Endodermal cell (in vitro differentiated cells): Measurements from ENCODE around the gene KRTAP12-1. TPM values are rescaled to one million over a fixed set of nuclear protein-coding genes. Genes with fewer than 3 reads are reported as not detected.
"Not testable (repeated sequence)": the region's sequence is repeated elsewhere in the genome, so short reads cannot be mapped to it uniquely, and the experiment has no call there.

ENCODE experiments used
- DNase-seq: peaks from one replicate; pipeline ENCODE4 v3.0.0-alpha.2; 2017
- H3K27ac ChIP-seq: 2 replicates; pipeline ENCODE4 v1.5.1; 2013; ENCODE audit warnings: mild to moderate bottlenecking, low read depth, low read length, moderate library complexity
- H3K27me3 ChIP-seq: 2 replicates; pipeline ENCODE4 v1.6.1; 2013; ENCODE audit warnings: mild to moderate bottlenecking, low read length, moderate library complexity; ENCODE audit not compliant: insufficient read depth, control insufficient read depth, poor library complexity, severe bottlenecking
- H3K36me3 ChIP-seq: 2 replicates; pipeline ENCODE4 v1.7.0; 2013; ENCODE audit warnings: mild to moderate bottlenecking, low read length, moderate library complexity; ENCODE audit not compliant: control insufficient read depth, insufficient read depth
- H3K4me1 ChIP-seq: one replicate; pipeline ENCODE4 v1.7.0; 2013; ENCODE audit warnings: low read length; ENCODE audit not compliant: control insufficient read depth, insufficient read depth
- H3K4me3 ChIP-seq: 2 replicates; pipeline ENCODE4 v1.5.1; 2013; ENCODE audit warnings: mild to moderate bottlenecking, low read length, moderate library complexity
- H3K9ac ChIP-seq: 2 replicates; pipeline ENCODE4 v1.6.1; 2013; ENCODE audit warnings: mild to moderate bottlenecking, low read length, moderate library complexity; ENCODE audit not compliant: poor library complexity, severe bottlenecking; ENCODE audit errors: extremely low read depth
- H3K9me3 ChIP-seq: 2 replicates; pipeline ENCODE4 v1.6.1; 2013; ENCODE audit warnings: mild to moderate bottlenecking, low read length, moderate library complexity; ENCODE audit not compliant: control insufficient read depth
- H3K27ac Mint-ChIP-seq: 2 replicates; pipeline ENCODE4 v1.8.0; 2020; ENCODE audit warnings: mixed read lengths
- H3K27me3 Mint-ChIP-seq: 2 replicates; pipeline ENCODE4 v1.8.0; 2021; ENCODE audit warnings: mild to moderate bottlenecking, mixed read lengths; ENCODE audit not compliant: insufficient read depth
- H3K36me3 Mint-ChIP-seq: 2 replicates; pipeline ENCODE4 v1.8.0; 2020; ENCODE audit warnings: low read depth, mixed read lengths
- H3K4me1 Mint-ChIP-seq: 2 replicates; pipeline ENCODE4 v1.8.0; 2020; ENCODE audit warnings: mixed read lengths
- H3K4me3 Mint-ChIP-seq: 2 replicates; pipeline ENCODE4 v1.8.0; 2020; ENCODE audit warnings: mild to moderate bottlenecking, moderate library complexity, mixed read lengths
- H3K9me3 Mint-ChIP-seq: 2 replicates; pipeline ENCODE4 v1.8.0; 2020; ENCODE audit warnings: mild to moderate bottlenecking, mixed read lengths
- CTCF ChIP-seq: fragments of 200-600 bp; sonication (generic); conservative IDR thresholded peaks from 2 replicates; pipeline ENCODE4 v1.5.0; 2021; ENCODE audit warnings: antibody characterized with exemption, mild to moderate bottlenecking
- WGBS, 2 experiments: methylation state at CpG; one replicate each; pipeline versions ENCODE4 v1.1.5 to v1.1.7; 2013; ENCODE audit warnings: missing lambda C conversion rate in 2 of 2, mixed read lengths in 1 of 2; ENCODE audit not compliant: insufficient coverage in 1 of 2, insufficient read length in 1 of 2; 5-methylcytosine and 5-hydroxymethylcytosine counted together
- total RNA-seq, 2 donors: library from RNA; stranded (reverse); fragmentation: NEBNext Ultra II Directional in 1 of 2; extraction: Animal tissue kit (Norgen Biotek cat#: 25700) in 1 of 2; gene quantifications; 2 replicates in 1 of 2; 3 replicates in 1 of 2; pipeline ENCODE4 v1.2.1, GENCODE V29; 2021

The KRTAP12-1 gene
- total RNA-seq, 2 donors from 2014 or later: not detected

- Mint-ChIP-seq H3K4me3 (no peak overlapping the region), H3K9me3 (peaks cover 17% of the 10 kb centered on the region), H3K4me1 (peaks cover 38% of the 10 kb centered on the region), H3K27me3 (peaks cover 13% of the 10 kb centered on the region), H3K27ac (no peak overlapping the region), H3K36me3 (peaks cover 4% of the 10 kb centered on the region)
- H3K36me3 ChIP-seq: no peaks in the 10 kb centered on the region
- H3K9ac ChIP-seq: no peak overlapping the region
- no peak for TF ChIP-seq CTCF
- DNase-seq: no peak
- H3K4me3 ChIP-seq: no peak overlapping the region
- H3K27ac ChIP-seq: no peak overlapping the region
- 60 to 71% methylated on average over 1 to 2 of the region's 2 CpGs for WGBS, 2 experiments
- peaks cover 21% of the 10 kb centered on the region for H3K9me3 ChIP-seq
- H3K27me3 ChIP-seq: no peaks in the 10 kb centered on the region
- no peaks in the 10 kb centered on the region for H3K4me1 ChIP-seq
Observed at GRCh38 chr21:44692798-44693512, 11.0 kb upstream of the KRTAP12-1 start.

DNA sequence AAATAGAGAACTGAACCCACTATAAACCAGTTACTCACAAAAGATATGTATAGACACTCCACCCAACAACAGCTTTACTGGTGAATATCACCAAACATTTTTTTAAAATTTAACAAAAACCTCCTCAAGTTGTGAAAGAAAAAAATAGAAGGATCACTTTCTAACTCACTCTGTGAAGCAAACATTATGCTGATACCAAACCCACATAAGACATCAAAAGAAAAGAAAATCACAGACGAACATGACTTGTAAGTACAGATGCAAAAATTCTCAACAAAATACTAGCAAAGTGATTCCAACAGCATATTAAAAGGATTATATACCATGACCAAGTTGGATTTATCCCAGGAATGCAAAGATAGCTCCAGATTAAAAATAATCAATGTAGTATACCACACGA lies 9.7 kb upstream of the KRTAP12-1 start:
- no peak overlapping the region for H3K27ac Mint-ChIP-seq
- peaks cover 21% of the 10 kb centered on the region for H3K9me3 ChIP-seq
- no peaks in the 10 kb centered on the region for H3K36me3 ChIP-seq
- H3K27ac ChIP-seq: no peak overlapping the region
- H3K27me3 ChIP-seq: no peaks in the 10 kb centered on the region
- H3K4me3 ChIP-seq: no peak overlapping the region
- no peak overlapping the region for H3K9ac ChIP-seq
- no peak for TF ChIP-seq CTCF
- peaks cover 4% of the 10 kb centered on the region for H3K36me3 Mint-ChIP-seq
- DNase-seq: no peak
- WGBS, 2 experiments: 83 to 89% methylated on average over 2 of the region's 2 CpGs
- no peak overlapping the region for H3K4me3 Mint-ChIP-seq
- peaks cover 17% of the 10 kb centered on the region for H3K9me3 Mint-ChIP-seq
- peaks cover 12% of the 10 kb centered on the region for H3K4me1 ChIP-seq
- peaks cover 8% of the 10 kb centered on the region for H3K27me3 Mint-ChIP-seq
- peaks cover 40% of the 10 kb centered on the region for H3K4me1 Mint-ChIP-seq

- not testable (repeated sequence) for H3K9ac ChIP-seq
- WGBS, 2 experiments: 87 to 94% methylated on average over 3 of the region's 3 CpGs
Observed at GRCh38 chr21:44689740-44690139, 7.8 kb upstream of the KRTAP12-1 start.

More at GRCh38 chr21:44689740-44690139, 7.8 kb upstream of the KRTAP12-1 start:
- not testable (repeated sequence) for DNase-seq, H3K27me3 ChIP-seq, H3K27ac Mint-ChIP-seq, H3K27ac ChIP-seq, H3K4me3 ChIP-seq, H3K4me3 Mint-ChIP-seq, H3K36me3 Mint-ChIP-seq, H3K36me3 ChIP-seq
- Mint-ChIP-seq H3K9me3 (peaks cover 17% of the 10 kb centered on the region), H3K27me3 (peaks cover 13% of the 10 kb centered on the region), H3K4me1 (peaks cover 41% of the 10 kb centered on the region)
- Histone ChIP-seq H3K4me1 (peaks cover 12% of the 10 kb centered on the region), H3K9me3 (peaks cover 21% of the 10 kb centered on the region)
